DMS53 treated with DMSO at 0.1 percent for 48 hours (cell line): Measurements from ENCODE around the gene CBFB.
"Not testable (repeated sequence)": the region's sequence is repeated elsewhere in the genome, so short reads cannot be mapped to it uniquely, and the experiment has no call there.

Experiments
- DNase-seq: peaks from one replicate; lab custom pipeline; 2025; ENCODE audit not compliant: unreplicated experiment; lab: John Stamatoyannopoulos, UW

CBFB gene

DNA sequence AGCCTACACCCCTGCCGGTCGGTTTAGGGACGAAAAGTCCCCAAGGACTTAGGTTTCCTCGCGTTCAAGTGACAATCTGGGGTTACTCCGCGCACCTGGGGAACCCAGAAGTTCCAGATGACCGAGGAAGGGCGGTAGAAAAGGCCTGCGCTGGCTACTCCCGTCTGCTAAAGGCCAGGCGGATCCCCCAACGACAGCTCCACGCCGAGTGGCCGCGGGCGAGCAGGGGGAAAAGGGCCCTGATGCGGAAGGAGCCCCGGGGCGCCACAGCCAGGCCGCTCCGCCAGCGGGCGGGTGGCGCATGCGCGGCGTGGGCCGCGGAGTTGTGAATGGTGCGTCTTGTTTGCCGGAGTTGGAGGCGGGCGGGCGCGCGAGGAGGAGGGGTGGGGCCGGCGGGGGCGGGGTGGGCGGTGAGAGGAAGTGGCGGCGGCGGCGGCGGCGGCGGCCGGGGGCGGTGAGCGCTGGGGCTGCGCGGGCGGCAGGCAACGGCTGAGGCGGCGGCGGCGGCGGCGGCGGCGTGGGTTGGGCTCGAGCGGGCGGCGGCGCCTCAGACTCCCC is at the start of gene CBFB:
TSS of gene CBFB (plus strand) at position 454 of the 558 bp plus-strand sequence. CDS start 259 bp downstream, outside the sequence.
- DNase-seq: peak; percentile 61

- no peak for DNase-seq
Observed at GRCh38 chr16:66983033-66983432, 45.9 kb upstream of the CBFB start.

GRCh38 chr16:66984892-66985311 is 44.0 kb upstream of the CBFB start:
- no peak for DNase-seq

DNA sequence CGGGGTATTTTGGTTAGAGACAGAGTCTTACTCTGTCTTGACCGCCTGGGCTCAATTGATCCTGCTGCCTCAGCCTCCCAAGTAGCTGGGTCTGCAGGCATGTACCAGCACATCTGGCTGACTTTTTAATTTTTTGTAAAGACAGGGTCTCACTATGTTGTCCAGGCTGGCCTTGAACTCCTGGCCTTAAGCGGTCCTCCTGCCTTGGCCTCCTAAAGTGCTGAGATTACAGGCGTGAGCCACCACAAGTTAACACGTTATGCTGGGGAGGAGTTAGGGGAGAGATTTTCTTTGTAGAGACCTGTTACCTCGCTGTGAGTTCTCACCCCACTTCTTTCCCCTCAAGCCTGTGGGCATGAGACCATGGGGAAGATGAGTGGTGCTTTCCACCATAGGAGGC is 42.4 kb upstream of the CBFB start:
- DNase-seq: no peak

DNA sequence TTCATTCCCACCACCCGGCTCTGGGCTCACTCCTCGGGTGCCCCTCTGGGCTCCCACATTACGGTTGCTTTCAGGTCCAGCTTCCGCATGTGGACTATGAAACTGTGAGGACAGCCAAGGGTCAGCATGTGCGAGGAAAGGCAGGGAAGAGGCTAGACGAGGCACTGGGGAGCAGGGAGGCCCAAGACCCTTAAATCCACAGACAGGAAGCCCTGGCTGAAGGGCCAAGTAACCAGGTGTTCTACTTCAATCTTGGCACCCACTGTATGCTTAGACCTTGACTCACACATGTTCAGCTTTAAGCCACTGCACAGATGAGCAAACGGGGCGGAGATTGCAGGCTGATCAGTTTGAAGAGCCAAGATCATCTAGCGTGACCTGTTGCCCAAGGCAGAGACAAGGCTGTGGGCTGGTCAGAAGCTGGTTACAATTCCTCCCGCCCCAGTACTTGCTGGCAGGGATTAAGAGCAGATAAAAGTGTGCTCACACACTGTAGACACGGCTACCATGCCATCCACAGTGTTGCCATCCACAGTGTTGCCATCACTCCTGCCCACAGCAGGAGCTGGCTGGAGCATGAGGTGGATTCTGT is 40.7 kb upstream of the CBFB start, which contains the start of gene CES4A:
TSS of gene CES4A (plus strand) at position 393 of the 592 bp plus-strand sequence. CDS start at position 577, 184 bp downstream.
- DNase-seq: no peak

- no peak for DNase-seq
Observed at GRCh38 chr16:66991545-66992077, 37.3 kb upstream of the CBFB start.

DNA sequence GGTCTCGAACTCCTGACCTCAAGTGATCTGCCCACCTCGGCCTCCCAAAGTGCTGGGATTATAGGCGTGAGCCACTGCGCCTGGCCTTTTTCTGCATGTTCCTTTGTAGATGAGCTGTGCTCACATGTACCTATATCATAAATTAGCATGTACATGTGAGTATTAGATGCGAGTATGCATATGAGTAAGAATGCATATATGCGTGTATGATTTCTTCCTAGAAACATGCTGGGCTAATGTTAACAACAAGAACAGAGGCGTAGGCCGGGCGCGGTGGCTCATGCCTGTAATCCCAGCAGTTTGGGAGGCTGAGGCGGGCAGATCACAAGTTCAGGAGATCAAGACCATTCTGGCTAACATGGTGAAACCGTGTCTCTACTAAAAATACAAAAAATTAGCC is 35.4 kb upstream of the CBFB start:
- DNase-seq: not testable (repeated sequence)

GRCh38 chr16:66996324-66996982 is 32.5 kb upstream of the CBFB start:
- peak; percentile 16 for DNase-seq

GRCh38 chr16:66996983-66997358 is 32.0 kb upstream of the CBFB start:
- DNase-seq: no peak

GRCh38 chr16:67000384-67001351 is 28.3 kb upstream of the CBFB start:
- DNase-seq: peak; percentile 43

GRCh38 chr16:67001726-67002125 is 27.2 kb upstream of the CBFB start:
- DNase-seq: no peak

- no peak for DNase-seq
Observed at GRCh38 chr16:67006930-67007658, 21.9 kb upstream of the CBFB start.

DNA sequence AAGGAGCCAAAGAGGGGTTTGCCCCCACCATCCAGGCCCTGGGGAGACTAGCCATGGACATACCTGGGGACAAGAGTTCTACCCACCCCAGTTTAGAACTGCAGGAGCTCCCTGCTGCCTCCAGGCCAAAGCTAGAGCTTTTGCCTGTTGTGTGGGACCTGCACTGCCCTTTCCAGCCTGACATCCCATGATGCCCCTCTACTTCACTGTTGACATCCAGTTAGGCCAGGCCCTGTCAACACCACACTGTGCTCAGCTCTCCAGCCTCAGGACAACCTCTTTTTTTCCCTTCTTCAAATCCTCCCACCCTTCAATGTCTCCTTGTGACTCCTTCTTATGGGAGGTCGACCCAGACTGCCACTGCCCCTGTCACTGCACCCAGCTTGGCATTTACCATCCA is 19.8 kb upstream of the CBFB start:
- DNase-seq: no peak

GRCh38 chr16:67011274-67011673 is 17.7 kb upstream of the CBFB start:
- no peak for DNase-seq

- no peak for DNase-seq
Observed at GRCh38 chr16:67013233-67013822, 15.6 kb upstream of the CBFB start.

GRCh38 chr16:67013823-67014633 is 14.9 kb upstream of the CBFB start:
- peak; percentile 5 for DNase-seq

DNA sequence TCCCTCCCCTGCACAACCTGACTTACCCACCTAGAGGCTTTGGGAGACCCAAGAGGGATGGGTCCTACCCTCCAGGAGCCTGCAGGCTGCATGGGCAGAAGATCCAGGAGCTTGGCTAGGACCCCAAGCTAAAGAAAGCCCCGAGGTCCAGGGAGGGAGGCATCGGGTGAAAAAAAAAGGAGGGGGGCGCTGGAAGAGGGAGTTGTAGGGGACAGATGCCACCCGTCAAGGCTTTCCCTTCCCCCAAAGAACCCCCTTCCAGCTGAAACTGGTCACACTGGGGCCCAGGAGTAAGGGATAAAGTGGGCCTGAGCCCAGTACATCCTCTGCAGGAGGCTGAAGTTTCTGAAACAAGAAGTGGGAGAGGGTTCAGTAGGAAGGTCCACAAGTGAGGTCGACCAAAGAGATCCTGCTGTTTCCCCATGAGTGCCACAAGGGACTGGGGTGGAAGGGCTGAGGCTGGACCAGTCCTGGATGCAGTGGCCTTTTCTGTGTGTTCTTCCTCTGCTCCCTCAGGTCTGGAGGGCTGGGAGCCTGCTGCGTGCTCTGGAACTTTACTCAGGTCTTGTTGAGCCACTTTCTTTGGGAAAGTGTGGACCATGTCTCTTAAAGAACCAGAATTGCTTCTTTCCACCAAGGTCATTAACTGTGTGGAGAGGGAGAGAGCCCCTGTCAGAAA is 14.2 kb upstream of the CBFB start:
- no peak for DNase-seq

- DNase-seq: no peak
Observed at GRCh38 chr16:67015313-67015731, 13.6 kb upstream of the CBFB start.

- DNase-seq: no peak
Observed at GRCh38 chr16:67016143-67016542, 12.8 kb upstream of the CBFB start.
